Measurements from ENCODE around the gene TCEAL3. TPM values are rescaled to one million over a fixed set of nuclear protein-coding genes. Genes with fewer than 3 reads are reported as not detected.
A peak's percentile ranks its signal among the peaks of the same experiment; 100 is the strongest.
"Not testable (repeated sequence)": the region's sequence is repeated elsewhere in the genome, so short reads cannot be mapped to it uniquely, and the experiment has no call there.

The TCEAL3 gene
- total RNA-seq, 6 experiments from 2014 or later, result 54.3 to 75.5 (median 62.7) TPM

- H3K27me3 Mint-ChIP-seq (ENCODE audit: insufficient read depth), result no peaks in the 10 kb centered on the region
- no peak overlapping the region for H3K4me3 Mint-ChIP-seq
- H3K36me3 Mint-ChIP-seq (ENCODE audit: low read depth), result no peaks in the 10 kb centered on the region
- no peaks in the 10 kb centered on the region for H3K9me3 Mint-ChIP-seq
- TF ChIP-seq CTCF (IDR thresholded peaks at IDR 0.05), result no peak
- DNase-seq, result no peak
- H3K27ac Mint-ChIP-seq, result no peak overlapping the region
- H3K4me1 Mint-ChIP-seq (ENCODE audit: low read depth), result no peaks in the 10 kb centered on the region
These were observed 39.9 kb downstream of the TCEAL3 start for GRCh38 chrX:103647630-103648029.

GRCh38 chrX:103651151-103651773 lies 43.5 kb downstream of the TCEAL3 start:
- H3K9me3 Mint-ChIP-seq, result peaks cover 6% of the 10 kb centered on the region; the same call in 1 of the 2 replicates
- H3K4me3 Mint-ChIP-seq, result no peak overlapping the region
- peaks cover 18% of the 10 kb centered on the region for H3K4me1 Mint-ChIP-seq (ENCODE audit: low read depth)
- peaks cover 4% of the 10 kb centered on the region; the same call in 1 of the 2 replicates for H3K36me3 Mint-ChIP-seq (ENCODE audit: low read depth)
- H3K27me3 Mint-ChIP-seq (ENCODE audit: insufficient read depth), result no peaks in the 10 kb centered on the region
- no peak overlapping the region for H3K27ac Mint-ChIP-seq
- TF ChIP-seq CTCF (IDR thresholded peaks at IDR 0.05), result no peak
- DNase-seq, result no peak

DNA sequence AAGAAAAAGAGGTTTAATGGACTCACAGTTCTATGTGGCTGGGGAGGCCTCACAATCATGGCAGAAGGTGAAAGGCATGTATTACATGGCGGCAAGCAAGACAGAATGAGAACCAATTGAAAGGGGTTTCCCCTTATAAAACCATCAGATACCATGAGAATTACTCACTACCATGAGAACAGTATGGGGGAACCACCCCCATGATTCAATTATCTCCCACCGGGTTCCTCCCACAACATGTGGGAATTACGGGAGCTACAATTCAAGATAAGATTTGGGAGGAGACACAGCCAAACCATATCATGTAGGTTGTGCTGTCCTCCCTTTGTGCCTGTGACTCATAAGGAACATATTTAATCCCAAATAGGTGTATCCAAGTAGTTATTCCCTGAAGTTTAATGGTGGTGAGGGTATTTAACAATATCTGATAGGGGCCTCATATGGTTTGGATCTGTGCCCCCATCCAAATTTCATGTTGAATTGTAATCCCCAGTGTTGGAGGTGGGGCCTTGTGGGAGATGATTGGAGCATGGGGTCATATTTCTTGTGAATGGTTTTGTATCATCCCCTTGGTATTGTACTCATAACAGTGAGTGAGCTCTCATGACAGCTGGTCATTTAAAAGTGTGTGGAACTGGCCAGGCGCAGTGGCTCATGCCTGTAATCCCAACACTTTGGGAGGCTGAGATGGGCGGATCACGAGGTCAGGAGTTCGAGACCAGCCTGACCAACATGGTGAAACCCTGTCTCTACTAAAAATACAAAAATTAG lies 47.7 kb downstream of the TCEAL3 start:
- not testable (repeated sequence) for H3K4me3 Mint-ChIP-seq
- H3K9me3 Mint-ChIP-seq, result peaks cover 11% of the 10 kb centered on the region; the same call in 1 of the 2 replicates

GRCh38 chrX:103656617-103657016 lies 48.9 kb downstream of the TCEAL3 start:
- Mint-ChIP-seq H3K36me3 (ENCODE audit: low read depth) (peaks cover 4% of the 10 kb centered on the region; the same call in 1 of the 2 replicates), H3K4me1 (ENCODE audit: low read depth) (peaks cover 54% of the 10 kb centered on the region), H3K4me3 (peak overlapping the region; percentile 36; the same call in 1 of the 2 replicates), H3K27ac (peak overlapping the region; percentile 97), H3K27me3 (ENCODE audit: insufficient read depth) (no peaks in the 10 kb centered on the region), H3K9me3 (peaks cover 11% of the 10 kb centered on the region; the same call in 1 of the 2 replicates)
- no peak for TF ChIP-seq CTCF (IDR thresholded peaks at IDR 0.05)
- DNase-seq, result peak; percentile 92

More for the DNA sequence above, 47.7 kb downstream of the TCEAL3 start:
- Mint-ChIP-seq H3K27ac (peak overlapping the region; percentile 97), H3K4me1 (ENCODE audit: low read depth) (peaks cover 54% of the 10 kb centered on the region)
- H3K36me3 Mint-ChIP-seq (ENCODE audit: low read depth); H3K27me3 Mint-ChIP-seq (ENCODE audit: insufficient read depth); DNase-seq: not testable (repeated sequence)

DNA sequence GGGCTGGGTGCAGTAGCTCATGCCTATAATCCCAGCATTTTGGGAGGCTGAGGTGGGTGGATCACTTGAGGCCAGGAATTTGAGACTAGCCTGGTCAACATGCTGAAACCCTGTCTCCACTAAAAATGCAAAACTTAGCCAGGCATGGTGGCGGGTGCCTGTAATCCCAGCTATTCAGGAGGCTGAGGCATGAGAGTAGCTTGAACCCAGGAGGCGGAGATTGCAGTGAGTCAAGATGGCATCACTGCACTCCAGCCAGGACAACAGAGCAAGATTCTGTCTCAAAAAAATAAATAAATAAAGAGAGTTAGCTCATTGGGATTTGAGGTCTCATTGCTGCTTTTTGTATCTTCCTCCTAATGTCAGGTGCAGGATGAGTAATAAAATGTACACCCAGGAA lies 49.3 kb downstream of the TCEAL3 start:
- Mint-ChIP-seq H3K27ac (peak overlapping the region; percentile 97), H3K4me1 (ENCODE audit: low read depth) (peaks cover 54% of the 10 kb centered on the region), H3K9me3 (peaks cover 11% of the 10 kb centered on the region; the same call in 1 of the 2 replicates), H3K4me3 (peak overlapping the region; percentile 30)
- not testable (repeated sequence) for H3K27me3 Mint-ChIP-seq (ENCODE audit: insufficient read depth); H3K36me3 Mint-ChIP-seq (ENCODE audit: low read depth)
- DNase-seq, result peak; percentile 57

DNA sequence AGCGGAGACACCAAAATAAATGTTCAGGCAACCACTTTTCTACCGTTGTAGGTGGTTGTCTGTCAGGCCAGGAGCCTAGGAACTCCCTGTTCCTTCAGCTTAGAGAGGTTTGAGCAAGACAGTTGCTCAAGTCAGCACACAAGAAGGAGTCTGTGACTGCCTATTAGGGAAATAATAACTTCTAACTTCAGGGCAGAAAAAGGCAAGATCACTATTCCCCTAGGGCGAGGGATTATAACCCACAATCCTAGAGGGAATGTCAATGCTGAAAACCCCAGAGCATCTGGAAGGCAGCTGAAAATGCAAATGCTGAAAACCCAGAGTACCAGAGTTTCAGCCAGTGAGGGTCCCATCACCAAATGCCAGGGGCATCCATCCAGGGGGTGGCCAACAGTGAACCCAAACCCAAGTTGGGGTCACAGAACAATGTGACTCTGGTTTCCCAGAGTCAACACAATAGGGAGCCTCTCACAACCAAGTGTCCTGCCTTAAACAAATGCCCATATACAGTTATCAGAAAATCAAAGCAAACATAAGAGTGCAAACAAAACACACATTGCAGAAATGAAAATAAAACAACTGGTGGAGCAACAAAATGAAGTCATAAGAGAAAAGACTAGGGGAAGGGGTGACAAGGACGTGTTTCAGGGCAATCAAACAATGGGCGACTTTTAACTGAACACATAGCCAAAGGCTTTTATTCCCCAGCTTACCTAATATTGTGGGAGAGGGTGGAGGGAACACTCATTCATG lies 51.1 kb downstream of the TCEAL3 start:
- peaks cover 11% of the 10 kb centered on the region; the same call in 1 of the 2 replicates for H3K9me3 Mint-ChIP-seq
- no peak for DNase-seq

DNA sequence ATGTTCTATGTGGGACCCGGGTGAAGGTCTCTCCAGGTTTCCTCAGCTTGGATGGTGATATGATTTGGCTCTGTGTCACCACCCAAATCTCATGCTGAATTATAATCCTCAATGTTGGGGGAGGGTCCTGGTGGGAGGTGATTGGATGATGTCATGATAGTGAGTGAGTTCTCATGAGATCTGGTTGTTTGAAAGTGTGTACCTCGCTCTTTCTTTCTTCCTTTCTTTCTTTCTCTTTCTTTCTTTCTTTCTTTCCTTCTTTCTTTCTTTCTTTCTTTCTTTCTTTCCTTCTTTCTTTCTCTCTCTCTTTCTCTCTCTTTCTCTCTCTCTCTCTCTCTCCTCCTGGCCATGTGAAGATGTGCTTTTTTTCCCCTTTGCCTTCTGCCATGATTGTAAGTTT lies 51.7 kb downstream of the TCEAL3 start:
- H3K36me3 Mint-ChIP-seq (ENCODE audit: low read depth); H3K4me3 Mint-ChIP-seq; H3K27ac Mint-ChIP-seq; DNase-seq; H3K27me3 Mint-ChIP-seq (ENCODE audit: insufficient read depth): not testable (repeated sequence)
- peaks cover 11% of the 10 kb centered on the region; the same call in 1 of the 2 replicates for H3K9me3 Mint-ChIP-seq
- H3K4me1 Mint-ChIP-seq (ENCODE audit: low read depth), result peaks cover 54% of the 10 kb centered on the region

More for the DNA sequence above, 51.1 kb downstream of the TCEAL3 start:
- H3K4me3 Mint-ChIP-seq, result no peak overlapping the region
- peak overlapping the region; percentile 46; the same call in 1 of the 2 replicates for H3K27ac Mint-ChIP-seq
- H3K27me3 Mint-ChIP-seq (ENCODE audit: insufficient read depth), result no peaks in the 10 kb centered on the region
- no peak for TF ChIP-seq CTCF (IDR thresholded peaks at IDR 0.05)
- peaks cover 54% of the 10 kb centered on the region for H3K4me1 Mint-ChIP-seq (ENCODE audit: low read depth)
- peaks cover 4% of the 10 kb centered on the region; the same call in 1 of the 2 replicates for H3K36me3 Mint-ChIP-seq (ENCODE audit: low read depth)
